Adrenal gland (tissue), 5 donors: ENCODE data around the gene HAUS2.

Source experiments
- POLR2A ChIP-seq, 2 donors: fragments of 450-650 bp; IDR thresholded peaks; one replicate each; pipeline ENCODE4 v1.6.1; 2017; ENCODE audit warnings: antibody characterized with exemption in 2 of 2, mild to moderate bottlenecking in 2 of 2, moderate library complexity in 1 of 2
- TF ChIP-seq, protein P1 (sequence below), 6 experiments: fragments of 450-650 bp in 4 of 6; fragments of 200-600 bp in 2 of 6; sonication (generic) in 1 of 6; IDR thresholded peaks; 1 replicate in 5 of 6; 2 replicates in 1 of 6; pipeline versions ENCODE4 v1.5.1 to v1.8.0; 2016 to 2021; ENCODE audit warnings: antibody characterized with exemption in 6 of 6, mild to moderate bottlenecking in 2 of 6, moderate library complexity in 1 of 6
- donor health status: DM: no; HTN: no; CAD: no.

DNA sequence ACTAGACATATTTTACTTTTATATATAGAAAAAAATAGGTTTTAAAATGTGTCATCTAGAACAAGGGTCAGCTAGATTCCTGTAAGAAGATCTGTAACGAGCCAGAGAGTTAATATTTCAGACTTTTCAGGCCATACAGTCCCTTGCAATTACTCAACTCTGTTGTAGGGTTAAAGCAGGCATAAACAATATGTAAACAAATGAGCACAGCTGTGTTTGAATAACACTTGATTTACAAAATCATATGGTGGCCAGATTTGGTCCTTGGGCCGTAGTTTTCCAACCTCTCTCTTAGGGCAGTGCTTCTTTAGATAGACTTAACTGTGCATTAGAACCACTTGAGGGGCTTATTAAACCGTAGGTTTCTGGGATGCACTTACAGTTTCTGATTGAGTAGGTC lies 19.7 kb upstream of the HAUS2 start:
- TF ChIP-seq, protein P1, sequence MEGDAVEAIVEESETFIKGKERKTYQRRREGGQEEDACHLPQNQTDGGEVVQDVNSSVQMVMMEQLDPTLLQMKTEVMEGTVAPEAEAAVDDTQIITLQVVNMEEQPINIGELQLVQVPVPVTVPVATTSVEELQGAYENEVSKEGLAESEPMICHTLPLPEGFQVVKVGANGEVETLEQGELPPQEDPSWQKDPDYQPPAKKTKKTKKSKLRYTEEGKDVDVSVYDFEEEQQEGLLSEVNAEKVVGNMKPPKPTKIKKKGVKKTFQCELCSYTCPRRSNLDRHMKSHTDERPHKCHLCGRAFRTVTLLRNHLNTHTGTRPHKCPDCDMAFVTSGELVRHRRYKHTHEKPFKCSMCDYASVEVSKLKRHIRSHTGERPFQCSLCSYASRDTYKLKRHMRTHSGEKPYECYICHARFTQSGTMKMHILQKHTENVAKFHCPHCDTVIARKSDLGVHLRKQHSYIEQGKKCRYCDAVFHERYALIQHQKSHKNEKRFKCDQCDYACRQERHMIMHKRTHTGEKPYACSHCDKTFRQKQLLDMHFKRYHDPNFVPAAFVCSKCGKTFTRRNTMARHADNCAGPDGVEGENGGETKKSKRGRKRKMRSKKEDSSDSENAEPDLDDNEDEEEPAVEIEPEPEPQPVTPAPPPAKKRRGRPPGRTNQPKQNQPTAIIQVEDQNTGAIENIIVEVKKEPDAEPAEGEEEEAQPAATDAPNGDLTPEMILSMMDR (IDR thresholded peaks at IDR 0.05) = no peak
- TF ChIP-seq POLR2A (IDR thresholded peaks at IDR 0.05) = no peak
